NB4 (cell line): Measurements from ENCODE around the gene PHKA1.
"Not testable (repeated sequence)": the region's sequence is repeated elsewhere in the genome, so short reads cannot be mapped to it uniquely, and the experiment has no call there.

Experiments used
- DNase-seq: peaks from one replicate; pipeline ENCODE4 v3.0.0; 2010; ENCODE audit warnings: low read depth
- H3K4me3 ChIP-seq: one replicate; pipeline ENCODE4 v1.5.1; 2011; ENCODE audit warnings: mild to moderate bottlenecking, low read depth, low read length, moderate library complexity
- MAX ChIP-seq: IDR thresholded peaks from 2 replicates; pipeline ENCODE4 v1.6.1; 2011; ENCODE audit warnings: low read depth, low read length
- MYC ChIP-seq: IDR thresholded peaks from 2 replicates; pipeline ENCODE4 v1.6.1; 2011; ENCODE audit warnings: low read depth, low read length
- POLR2A ChIP-seq: IDR thresholded peaks from 2 replicates; pipeline ENCODE4 v1.6.1; 2011; ENCODE audit warnings: mild to moderate bottlenecking; ENCODE audit not compliant: insufficient read length; ENCODE audit errors: extremely low read depth
- TF ChIP-seq, protein P1 (sequence below): IDR thresholded peaks from one replicate; pipeline ENCODE4 v1.5.1; 2012; ENCODE audit warnings: low read depth, low read length

The PHKA1 gene

GRCh38 chrX:72568406-72569092 is 145.6 kb downstream of the PHKA1 start:
- TF ChIP-seq, protein P1, sequence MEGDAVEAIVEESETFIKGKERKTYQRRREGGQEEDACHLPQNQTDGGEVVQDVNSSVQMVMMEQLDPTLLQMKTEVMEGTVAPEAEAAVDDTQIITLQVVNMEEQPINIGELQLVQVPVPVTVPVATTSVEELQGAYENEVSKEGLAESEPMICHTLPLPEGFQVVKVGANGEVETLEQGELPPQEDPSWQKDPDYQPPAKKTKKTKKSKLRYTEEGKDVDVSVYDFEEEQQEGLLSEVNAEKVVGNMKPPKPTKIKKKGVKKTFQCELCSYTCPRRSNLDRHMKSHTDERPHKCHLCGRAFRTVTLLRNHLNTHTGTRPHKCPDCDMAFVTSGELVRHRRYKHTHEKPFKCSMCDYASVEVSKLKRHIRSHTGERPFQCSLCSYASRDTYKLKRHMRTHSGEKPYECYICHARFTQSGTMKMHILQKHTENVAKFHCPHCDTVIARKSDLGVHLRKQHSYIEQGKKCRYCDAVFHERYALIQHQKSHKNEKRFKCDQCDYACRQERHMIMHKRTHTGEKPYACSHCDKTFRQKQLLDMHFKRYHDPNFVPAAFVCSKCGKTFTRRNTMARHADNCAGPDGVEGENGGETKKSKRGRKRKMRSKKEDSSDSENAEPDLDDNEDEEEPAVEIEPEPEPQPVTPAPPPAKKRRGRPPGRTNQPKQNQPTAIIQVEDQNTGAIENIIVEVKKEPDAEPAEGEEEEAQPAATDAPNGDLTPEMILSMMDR: no peak
- TF ChIP-seq POLR2A: no peak
- no peak for TF ChIP-seq MAX
- TF ChIP-seq MYC: no peak
- DNase-seq: no peak
- H3K4me3 ChIP-seq: no peak overlapping the region

GRCh38 chrX:72566448-72566847 is 147.7 kb downstream of the PHKA1 start:
- no peak overlapping the region for H3K4me3 ChIP-seq
- TF ChIP-seq, protein P1: no peak
- TF ChIP-seq MYC (no peak), POLR2A (no peak), MAX (no peak)
- no peak for DNase-seq

DNA sequence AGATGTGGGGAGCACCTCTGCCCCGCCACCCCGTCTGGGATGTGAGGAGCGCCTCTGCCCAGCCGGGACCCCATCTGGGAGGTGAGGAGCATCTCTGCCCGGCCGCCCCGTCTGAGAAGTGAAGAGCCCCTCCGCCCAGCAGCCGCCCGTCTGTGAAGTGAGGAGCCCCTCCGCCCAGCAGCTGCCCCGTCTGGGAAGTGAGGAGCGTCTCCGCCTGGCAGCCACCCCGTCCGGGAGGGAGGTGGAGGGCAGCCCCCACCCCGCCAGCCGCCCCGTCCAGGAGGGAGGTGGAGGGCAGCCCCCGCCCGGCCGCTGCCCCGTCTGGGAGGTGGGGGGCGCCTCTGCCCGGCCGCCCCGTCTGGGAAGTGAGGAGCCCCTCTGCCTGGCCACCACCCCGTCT is 154.5 kb downstream of the PHKA1 start:
- not testable (repeated sequence) for H3K4me3 ChIP-seq, DNase-seq

GRCh38 chrX:72554448-72555140 is 159.5 kb downstream of the PHKA1 start:
- no peak overlapping the region for H3K4me3 ChIP-seq
- TF ChIP-seq, protein P1: peak; percentile 23
- TF ChIP-seq MYC (no peak), POLR2A (no peak), MAX (no peak)
- DNase-seq: no peak

GRCh38 chrX:72552443-72552842 is 161.7 kb downstream of the PHKA1 start:
- not testable (repeated sequence) for H3K4me3 ChIP-seq, DNase-seq

DNA sequence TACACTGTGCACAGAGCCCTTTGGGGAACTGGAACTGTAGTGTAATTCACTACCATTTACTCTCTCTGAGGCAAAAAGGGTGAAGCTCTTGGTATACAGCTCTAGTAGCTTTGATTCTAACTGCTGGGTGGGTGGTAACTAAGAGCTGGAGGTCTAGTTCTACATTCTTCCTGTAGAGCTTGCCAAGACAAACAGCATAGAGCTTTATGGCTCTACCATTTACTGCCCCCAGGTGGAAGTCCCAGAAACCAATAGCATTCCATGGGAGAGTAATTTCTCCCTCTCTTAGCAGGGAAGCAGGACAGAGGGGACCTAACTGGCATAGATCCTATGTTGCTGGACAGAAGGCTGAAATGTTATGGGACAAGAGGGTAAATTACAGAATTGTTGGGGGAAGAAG is 168.1 kb downstream of the PHKA1 start:
- no peak for TF ChIP-seq MYC
- TF ChIP-seq, protein P1: no peak
- TF ChIP-seq POLR2A: no peak
- TF ChIP-seq MAX: no peak
- H3K4me3 ChIP-seq: no peak overlapping the region
- no peak for DNase-seq

DNA sequence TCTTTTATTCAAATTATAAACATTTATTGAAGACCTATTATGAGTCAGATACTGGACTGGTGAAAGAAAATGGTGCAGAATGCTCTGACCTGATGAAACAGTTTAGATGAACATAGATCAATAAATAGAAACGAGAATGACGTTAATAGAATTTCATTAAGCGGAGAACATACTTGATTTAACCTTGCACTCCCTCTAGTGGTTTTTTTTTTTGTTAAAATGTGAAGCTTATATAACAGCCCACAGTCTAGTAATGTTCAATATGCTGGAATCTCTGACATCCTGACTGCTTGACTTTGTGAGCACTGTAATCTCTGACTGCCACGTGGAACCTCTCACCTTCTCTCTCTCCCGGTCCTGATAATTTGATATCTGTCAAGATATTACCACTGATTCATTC is 173.8 kb downstream of the PHKA1 start:
- no peak overlapping the region for H3K4me3 ChIP-seq
- TF ChIP-seq MYC (no peak), POLR2A (no peak), MAX (no peak)
- TF ChIP-seq, protein P1: no peak
- peak; percentile 32 for DNase-seq
